ENCODE results near the gene LDLRAP1.

DNA sequence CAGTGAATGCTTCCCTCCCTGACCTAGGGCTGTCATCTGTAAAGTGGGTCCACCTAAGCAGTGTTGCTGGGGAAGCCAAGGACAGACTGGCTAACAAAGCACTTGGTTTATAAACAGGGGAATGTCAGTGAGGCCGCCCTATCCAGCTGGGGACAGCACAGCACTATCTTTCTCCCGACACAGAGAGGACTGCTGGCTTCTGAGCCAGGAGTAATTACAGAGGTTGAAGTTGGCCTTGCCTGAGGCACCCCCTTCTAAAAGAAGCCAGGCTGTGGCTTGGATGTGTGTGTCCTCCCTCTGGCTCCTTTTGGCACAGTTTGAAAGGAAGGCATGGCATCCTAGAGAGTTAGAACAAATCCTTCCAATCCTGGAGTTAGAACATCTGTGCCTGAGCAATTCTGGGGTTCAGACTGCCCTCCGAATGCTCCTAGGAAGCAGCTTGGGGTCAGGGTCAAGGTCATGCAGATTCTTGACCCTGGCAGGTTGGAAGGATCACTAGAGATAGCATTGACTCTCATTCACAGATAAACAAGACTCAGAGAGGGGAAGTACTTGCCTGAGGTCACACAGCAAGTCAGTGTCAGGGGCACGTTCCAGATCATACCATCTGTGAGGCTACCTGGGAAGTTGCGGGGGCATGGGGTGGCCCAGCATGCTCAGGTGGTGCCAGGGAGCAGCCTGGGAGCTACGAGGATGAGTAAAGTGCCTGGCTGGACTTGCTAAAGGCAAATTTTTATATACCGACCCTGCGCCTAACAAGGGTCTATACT is 1.3 kb upstream of the LDLRAP1 start:
- TF ChIP-seq POLR2A (IDR thresholded peaks at IDR 0.05) (no peak), POLR2AphosphoS5 (IDR thresholded peaks at IDR 0.05) (no peak)
- TF ChIP-seq, protein P1, sequence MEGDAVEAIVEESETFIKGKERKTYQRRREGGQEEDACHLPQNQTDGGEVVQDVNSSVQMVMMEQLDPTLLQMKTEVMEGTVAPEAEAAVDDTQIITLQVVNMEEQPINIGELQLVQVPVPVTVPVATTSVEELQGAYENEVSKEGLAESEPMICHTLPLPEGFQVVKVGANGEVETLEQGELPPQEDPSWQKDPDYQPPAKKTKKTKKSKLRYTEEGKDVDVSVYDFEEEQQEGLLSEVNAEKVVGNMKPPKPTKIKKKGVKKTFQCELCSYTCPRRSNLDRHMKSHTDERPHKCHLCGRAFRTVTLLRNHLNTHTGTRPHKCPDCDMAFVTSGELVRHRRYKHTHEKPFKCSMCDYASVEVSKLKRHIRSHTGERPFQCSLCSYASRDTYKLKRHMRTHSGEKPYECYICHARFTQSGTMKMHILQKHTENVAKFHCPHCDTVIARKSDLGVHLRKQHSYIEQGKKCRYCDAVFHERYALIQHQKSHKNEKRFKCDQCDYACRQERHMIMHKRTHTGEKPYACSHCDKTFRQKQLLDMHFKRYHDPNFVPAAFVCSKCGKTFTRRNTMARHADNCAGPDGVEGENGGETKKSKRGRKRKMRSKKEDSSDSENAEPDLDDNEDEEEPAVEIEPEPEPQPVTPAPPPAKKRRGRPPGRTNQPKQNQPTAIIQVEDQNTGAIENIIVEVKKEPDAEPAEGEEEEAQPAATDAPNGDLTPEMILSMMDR (IDR thresholded peaks at IDR 0.05) = no peak

Data from sigmoid colon (tissue), 4 donors.